ENCODE data around the gene COLGALT1. TPM values are rescaled to one million over a fixed set of nuclear protein-coding genes. Genes with fewer than 3 reads are reported as not detected.

COLGALT1 gene
- total RNA-seq, 1 experiment from 2014 or later = 79.1 TPM

DNA sequence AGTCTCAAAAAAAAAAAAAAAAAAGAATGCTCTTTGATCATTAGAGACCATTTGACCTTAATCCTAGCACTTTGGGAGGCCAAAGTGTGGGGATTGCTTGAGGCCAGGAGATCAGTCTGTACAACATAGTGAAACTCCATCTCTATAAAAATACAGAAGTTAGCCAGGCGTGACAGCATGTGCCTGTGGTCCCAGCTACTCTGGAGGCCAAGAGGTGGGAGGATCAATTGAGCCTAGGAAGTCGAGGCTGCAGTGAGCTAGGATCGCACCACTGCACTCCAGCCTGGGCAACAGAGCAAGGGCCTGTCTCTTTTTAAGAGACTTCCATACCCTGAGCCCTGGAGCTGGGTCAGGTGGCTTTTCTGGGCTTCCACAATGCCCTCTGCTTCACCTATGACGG, 11.5 kb upstream of the COLGALT1 start:
- CTCF ChIA-PET = interaction anchor here (0.7 kb wide), 1 partner anchor 29 kb away, joined by 3 read pairs; no protein-coding TSS in a partner anchor

DNA sequence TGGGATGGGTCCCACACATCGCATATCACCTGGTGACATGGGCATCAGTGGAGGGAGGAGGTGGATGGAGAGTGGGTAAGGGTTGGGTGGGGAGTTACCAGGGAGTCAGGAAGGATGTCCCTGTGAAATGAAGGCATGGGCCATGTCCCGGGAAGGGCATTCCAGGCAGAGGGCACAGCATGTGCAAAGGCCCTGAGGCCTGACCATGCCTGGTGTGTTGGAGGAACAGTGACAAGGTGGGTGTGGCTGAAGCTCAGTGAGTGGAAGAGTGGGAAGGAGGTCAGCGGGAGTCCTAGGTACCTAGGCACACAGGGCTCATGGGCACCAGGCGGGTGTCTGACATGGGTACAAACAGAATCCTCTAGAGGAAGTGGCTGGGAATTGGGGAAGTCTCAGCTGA, 11.0 kb upstream of the COLGALT1 start:
- no peak overlapping the region for H3K4me3 Mint-ChIP-seq (ENCODE audit: low read depth, unreplicated experiment)
- no peak overlapping the region for H3K27ac Mint-ChIP-seq (ENCODE audit: unreplicated experiment)
- BruUV-seq (replicated peaks) = no TSS peak
- intact Hi-C loops (cut with micrococcal nuclease; ENCODE audit: unreplicated experiment) = no loop called here
- DNase-seq = no peak
- peaks cover 8% of the 10 kb centered on the region for H3K4me1 Mint-ChIP-seq (ENCODE audit: low read depth, unreplicated experiment)
- H3K27me3 Mint-ChIP-seq (ENCODE audit: unreplicated experiment) = peaks cover 16% of the 10 kb centered on the region
- H3K36me3 Mint-ChIP-seq (ENCODE audit: insufficient read depth, unreplicated experiment) = peaks cover 3% of the 10 kb centered on the region
- H3K9me3 Mint-ChIP-seq (ENCODE audit: low read depth, unreplicated experiment) = no peaks in the 10 kb centered on the region
- CTCF ChIA-PET = no interaction called here
- TF ChIP-seq, protein P1, sequence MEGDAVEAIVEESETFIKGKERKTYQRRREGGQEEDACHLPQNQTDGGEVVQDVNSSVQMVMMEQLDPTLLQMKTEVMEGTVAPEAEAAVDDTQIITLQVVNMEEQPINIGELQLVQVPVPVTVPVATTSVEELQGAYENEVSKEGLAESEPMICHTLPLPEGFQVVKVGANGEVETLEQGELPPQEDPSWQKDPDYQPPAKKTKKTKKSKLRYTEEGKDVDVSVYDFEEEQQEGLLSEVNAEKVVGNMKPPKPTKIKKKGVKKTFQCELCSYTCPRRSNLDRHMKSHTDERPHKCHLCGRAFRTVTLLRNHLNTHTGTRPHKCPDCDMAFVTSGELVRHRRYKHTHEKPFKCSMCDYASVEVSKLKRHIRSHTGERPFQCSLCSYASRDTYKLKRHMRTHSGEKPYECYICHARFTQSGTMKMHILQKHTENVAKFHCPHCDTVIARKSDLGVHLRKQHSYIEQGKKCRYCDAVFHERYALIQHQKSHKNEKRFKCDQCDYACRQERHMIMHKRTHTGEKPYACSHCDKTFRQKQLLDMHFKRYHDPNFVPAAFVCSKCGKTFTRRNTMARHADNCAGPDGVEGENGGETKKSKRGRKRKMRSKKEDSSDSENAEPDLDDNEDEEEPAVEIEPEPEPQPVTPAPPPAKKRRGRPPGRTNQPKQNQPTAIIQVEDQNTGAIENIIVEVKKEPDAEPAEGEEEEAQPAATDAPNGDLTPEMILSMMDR (IDR thresholded peaks at IDR 0.05; ENCODE audit: unreplicated experiment) = no peak

More for the DNA sequence above, 11.5 kb upstream of the COLGALT1 start:
- no peaks in the 10 kb centered on the region for H3K9me3 Mint-ChIP-seq (ENCODE audit: low read depth, unreplicated experiment)
- H3K36me3 Mint-ChIP-seq (ENCODE audit: insufficient read depth, unreplicated experiment) = peaks cover 6% of the 10 kb centered on the region
- no peak overlapping the region for H3K4me3 Mint-ChIP-seq (ENCODE audit: low read depth, unreplicated experiment)
- TF ChIP-seq, protein P1 (IDR thresholded peaks at IDR 0.05; ENCODE audit: unreplicated experiment) = no peak
- BruUV-seq (replicated peaks) = no TSS peak
- intact Hi-C loops (cut with micrococcal nuclease; ENCODE audit: unreplicated experiment) = no loop called here
- peaks cover 8% of the 10 kb centered on the region for H3K4me1 Mint-ChIP-seq (ENCODE audit: low read depth, unreplicated experiment)
- H3K27me3 Mint-ChIP-seq (ENCODE audit: unreplicated experiment) = peaks cover 19% of the 10 kb centered on the region
- H3K27ac Mint-ChIP-seq (ENCODE audit: unreplicated experiment) = no peak overlapping the region
- no peak for DNase-seq

DNA sequence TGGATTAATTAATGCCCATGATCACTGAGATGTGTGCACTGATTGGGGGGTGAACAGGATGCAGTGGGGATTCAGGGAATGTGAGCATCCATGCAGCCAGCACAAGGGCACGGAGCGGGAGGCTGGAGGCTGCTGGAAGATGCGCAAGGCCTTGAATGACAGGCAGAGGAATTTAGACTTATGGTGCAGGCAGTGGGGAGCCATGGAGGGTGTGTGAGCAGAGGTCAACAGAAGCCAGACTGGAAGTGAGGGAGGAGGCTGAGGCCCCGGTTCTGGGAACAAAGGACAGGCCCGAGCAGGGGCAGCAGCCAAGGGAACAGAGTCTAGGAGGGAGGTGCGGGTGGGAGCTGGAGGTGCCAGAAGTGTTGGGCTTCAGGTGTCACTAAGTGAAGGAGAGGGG, 7.3 kb upstream of the COLGALT1 start:
- Mint-ChIP-seq H3K27ac (ENCODE audit: unreplicated experiment) (no peak overlapping the region), H3K27me3 (ENCODE audit: unreplicated experiment) (peaks cover 3% of the 10 kb centered on the region), H3K36me3 (ENCODE audit: insufficient read depth, unreplicated experiment) (no peaks in the 10 kb centered on the region), H3K4me1 (ENCODE audit: low read depth, unreplicated experiment) (peaks cover 8% of the 10 kb centered on the region), H3K4me3 (ENCODE audit: low read depth, unreplicated experiment) (no peak overlapping the region), H3K9me3 (ENCODE audit: low read depth, unreplicated experiment) (no peaks in the 10 kb centered on the region)
- DNase-seq = no peak
- no TSS peak for BruUV-seq (replicated peaks)
- TF ChIP-seq, protein P1 (IDR thresholded peaks at IDR 0.05; ENCODE audit: unreplicated experiment) = no peak
- intact Hi-C loops (cut with micrococcal nuclease; ENCODE audit: unreplicated experiment) = no loop called here
- CTCF ChIA-PET = no interaction called here

DNA sequence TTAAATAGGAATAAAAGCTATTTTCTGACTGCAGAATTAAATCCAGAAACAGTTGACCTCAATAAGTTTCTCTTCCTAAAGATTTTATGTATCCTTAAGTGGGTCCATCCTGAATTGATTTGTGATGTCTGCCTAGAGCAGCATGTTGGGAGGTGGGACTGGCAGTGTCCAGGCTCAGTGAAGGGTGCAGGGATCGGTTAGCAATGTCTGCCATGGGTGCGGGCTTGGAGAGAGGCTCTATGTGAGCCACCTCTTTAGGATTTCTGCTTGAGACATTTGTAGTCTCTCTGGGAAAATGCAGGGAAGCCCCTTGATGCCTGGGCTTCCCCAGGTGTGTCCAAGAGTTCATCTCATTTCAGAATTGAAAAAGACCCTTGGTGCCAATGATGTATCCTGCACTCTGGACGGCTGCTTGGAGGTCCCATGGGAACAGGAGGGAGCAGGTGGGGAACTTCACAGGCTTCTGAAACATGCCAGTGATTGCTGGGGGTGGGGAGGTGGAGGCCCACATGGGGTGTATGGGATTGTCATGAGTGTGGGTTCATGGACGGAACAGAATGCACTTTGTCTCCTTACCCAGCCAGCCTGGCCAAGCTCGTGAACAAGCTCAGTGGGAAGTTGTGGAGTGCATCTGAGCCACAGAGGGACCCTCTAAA, 6.2 kb upstream of the COLGALT1 start:
- H3K36me3 Mint-ChIP-seq (ENCODE audit: insufficient read depth, unreplicated experiment) = no peaks in the 10 kb centered on the region
- no TSS peak for BruUV-seq (replicated peaks)

More for the DNA sequence above, 6.2 kb upstream of the COLGALT1 start:
- Mint-ChIP-seq H3K9me3 (ENCODE audit: low read depth, unreplicated experiment) (no peaks in the 10 kb centered on the region), H3K27ac (ENCODE audit: unreplicated experiment) (no peak overlapping the region), H3K27me3 (ENCODE audit: unreplicated experiment) (no peaks in the 10 kb centered on the region), H3K4me1 (ENCODE audit: low read depth, unreplicated experiment) (peaks cover 8% of the 10 kb centered on the region), H3K4me3 (ENCODE audit: low read depth, unreplicated experiment) (no peak overlapping the region)
- CTCF ChIA-PET = no interaction called here
- TF ChIP-seq, protein P1 (IDR thresholded peaks at IDR 0.05; ENCODE audit: unreplicated experiment) = no peak
- DNase-seq = no peak
- intact Hi-C loops (cut with micrococcal nuclease; ENCODE audit: unreplicated experiment) = no loop called here

All from Calu3 (cell line).